Stimulated activated CD4-positive, alpha-beta T cell treated with anti-CD3 and anti-CD28 coated beads, Interleukin-1b, Interleukin-23, amount 100 ng/mL, for 1 hour (primary cell): ENCODE measurements around the gene NEUROD4.

ENCODE experiments used
- DNase-seq, 2 donors: peaks; one replicate each; pipeline ENCODE4 v3.0.0-alpha.2; 2020; ENCODE audit warnings: low read depth in 2 of 2

The NEUROD4 gene

DNA sequence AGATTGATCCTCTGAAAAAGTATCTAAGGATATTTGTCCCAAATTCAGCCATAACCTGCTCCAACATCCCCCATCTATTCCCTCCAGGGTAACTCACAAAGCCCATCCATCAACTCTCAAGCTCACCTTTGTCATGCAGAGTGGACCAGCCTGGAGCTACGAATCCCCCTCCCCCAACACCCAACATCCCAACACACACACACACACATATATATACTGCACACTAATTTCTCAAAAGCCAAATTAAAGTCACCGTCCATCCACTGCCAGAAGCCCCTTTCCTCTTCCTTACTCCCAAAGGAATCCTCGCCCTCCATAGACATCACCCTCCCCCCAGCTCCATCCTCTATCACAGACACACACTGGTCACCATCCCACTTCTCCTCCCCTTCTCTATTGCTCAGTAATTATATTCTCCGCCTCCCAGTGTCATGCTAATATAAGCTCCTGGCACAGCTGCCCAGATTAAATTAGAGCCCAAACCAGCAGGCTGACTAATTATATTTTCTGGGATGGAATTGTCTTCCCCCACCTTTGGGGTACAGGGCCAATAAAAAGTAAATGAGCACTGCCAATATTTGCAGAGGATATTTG is 21.7 kb upstream of the NEUROD4 start:
- DNase-seq: no peak

DNA sequence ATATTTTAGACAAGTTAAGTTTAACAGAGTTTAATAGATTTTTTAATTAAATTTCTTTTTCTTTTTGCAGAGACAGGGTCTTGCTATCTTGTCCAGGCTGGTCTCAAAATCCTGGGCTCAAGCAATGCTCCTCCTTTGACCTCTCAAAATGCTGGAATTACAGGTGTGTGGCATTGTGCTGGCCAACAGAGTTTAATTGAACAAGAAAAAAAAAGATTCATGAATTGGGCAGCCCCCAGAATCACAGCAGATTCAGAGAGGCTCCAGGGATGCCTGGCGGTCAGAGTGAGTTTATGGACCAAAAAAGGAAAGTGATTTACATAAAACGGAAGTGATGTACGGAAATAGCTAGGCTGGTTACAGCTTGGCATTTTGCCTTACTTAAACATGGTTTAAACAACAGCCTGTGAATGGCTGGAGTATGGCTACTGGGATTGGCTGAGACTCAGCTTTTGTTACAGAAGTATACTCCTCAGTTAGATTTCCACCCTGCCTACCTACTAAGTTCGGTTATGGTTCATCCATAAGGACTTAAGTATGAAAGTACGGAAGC is 20.7 kb upstream of the NEUROD4 start:
- no peak for DNase-seq

DNA sequence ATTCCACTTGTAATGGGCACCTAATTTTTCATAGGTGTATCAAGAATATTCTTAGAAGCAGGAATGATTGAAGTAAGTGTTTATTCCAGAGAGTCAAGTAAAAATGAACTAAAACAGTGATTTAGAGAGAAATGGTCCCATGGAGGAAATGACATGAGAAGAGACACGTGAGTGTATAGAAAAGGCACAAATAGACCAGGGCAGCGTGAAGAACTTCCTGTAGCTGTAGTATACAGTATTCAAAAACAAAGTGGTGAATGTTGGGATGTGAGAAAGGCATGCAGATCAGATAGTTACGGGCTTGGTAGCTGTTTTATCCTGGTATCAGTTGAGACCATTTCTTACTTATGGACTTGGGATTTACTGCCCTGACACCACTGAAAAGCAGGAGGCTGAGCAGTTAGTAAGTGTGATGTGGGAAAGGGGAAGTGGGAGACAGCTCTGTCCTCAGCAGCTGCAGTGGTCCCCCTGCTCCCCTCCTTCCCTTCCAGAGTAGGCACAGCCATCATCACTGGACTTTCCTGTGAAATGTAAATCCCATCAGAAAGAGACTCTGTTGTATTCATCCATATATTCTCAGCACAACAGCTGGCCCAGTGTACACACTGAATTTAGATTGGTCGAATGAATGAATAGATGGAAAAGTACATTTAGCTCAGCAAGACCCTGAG is 18.4 kb upstream of the NEUROD4 start:
- DNase-seq: no peak

- no peak for DNase-seq
These were observed 17.4 kb upstream of the NEUROD4 start for GRCh38 chr12:55002355-55002754.

GRCh38 chr12:55008944-55009585 is 10.7 kb upstream of the NEUROD4 start:
- DNase-seq: no peak

- no peak for DNase-seq
These were observed 2.3 kb upstream of the NEUROD4 start for GRCh38 chr12:55017416-55017925.

DNA sequence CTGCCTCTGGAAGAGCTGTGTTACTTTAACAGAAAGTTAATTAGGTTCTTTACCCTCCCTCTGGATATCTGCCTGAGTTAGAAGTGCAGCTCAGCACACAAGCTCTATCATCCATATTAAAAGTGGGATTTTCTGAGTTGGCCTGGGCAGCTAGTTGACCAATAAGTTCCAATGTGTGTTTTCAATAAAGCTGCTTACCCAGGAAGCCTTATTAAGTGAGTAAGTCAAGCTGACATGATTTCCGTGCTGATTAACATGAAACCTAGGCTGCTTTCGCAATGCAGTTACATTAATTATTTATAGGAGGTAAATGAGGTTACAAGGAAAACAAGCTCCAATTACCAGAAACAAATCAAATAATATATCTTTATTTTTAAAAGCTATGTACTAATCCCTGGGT is 4.8 kb downstream of the NEUROD4 start:
- DNase-seq: no peak

DNA sequence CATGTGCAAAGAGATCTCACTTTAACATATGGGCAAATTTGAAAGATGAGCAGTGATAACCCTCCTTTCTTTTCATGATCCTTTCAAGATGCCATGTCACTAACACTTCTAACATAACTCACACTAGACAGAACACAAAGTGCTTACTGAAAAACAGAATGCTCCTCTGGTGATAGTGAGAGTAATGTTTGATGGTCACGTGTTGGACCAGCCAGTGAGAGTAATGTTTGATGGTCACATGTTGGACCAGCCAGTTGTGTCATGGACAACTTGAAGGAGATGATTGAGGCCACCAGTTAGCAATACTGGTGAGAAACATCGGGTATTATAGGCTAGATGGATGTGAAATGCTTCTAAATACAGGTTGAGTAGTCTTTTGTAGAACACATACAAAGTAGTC is 5.7 kb downstream of the NEUROD4 start:
- no peak for DNase-seq

- DNase-seq: no peak
These were observed 14.4 kb downstream of the NEUROD4 start for GRCh38 chr12:55034218-55034617.

DNA sequence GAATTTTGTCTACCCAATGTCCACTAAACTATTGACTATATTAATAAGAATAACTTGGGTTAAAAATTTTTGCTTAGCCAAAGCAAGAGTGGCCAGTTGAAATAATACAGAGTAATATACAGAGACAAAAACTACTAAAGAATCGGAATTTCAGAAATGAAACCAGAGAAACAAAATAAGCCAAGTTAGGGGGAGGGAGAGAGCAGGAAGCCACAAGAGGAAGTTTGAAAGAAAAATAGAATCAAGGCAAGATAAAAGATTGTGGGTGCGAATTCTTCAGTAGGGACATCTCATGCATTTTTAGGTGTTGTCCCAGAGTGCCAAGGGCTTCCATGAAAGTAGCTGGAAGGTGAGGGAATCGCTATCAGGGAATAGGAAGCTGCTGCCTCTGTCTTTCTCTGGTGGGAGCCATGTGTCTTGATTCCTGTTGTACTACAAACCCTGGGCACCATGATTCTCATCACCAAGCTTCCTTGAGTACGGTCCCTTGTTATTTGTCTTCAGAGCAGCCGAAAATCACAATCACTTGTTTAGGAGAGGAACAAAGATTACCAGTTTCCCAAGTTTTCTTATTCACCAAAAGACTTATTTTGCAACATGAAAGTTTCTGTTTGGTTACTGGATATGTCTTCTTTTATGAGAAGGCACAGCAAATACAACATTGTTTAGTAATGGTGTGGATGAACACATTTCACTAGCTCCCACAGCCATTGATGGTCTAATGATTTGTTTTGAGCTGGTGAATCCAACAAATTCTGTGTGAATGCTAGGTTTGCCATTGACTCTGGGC is 16.7 kb downstream of the NEUROD4 start:
- DNase-seq: no peak

DNA sequence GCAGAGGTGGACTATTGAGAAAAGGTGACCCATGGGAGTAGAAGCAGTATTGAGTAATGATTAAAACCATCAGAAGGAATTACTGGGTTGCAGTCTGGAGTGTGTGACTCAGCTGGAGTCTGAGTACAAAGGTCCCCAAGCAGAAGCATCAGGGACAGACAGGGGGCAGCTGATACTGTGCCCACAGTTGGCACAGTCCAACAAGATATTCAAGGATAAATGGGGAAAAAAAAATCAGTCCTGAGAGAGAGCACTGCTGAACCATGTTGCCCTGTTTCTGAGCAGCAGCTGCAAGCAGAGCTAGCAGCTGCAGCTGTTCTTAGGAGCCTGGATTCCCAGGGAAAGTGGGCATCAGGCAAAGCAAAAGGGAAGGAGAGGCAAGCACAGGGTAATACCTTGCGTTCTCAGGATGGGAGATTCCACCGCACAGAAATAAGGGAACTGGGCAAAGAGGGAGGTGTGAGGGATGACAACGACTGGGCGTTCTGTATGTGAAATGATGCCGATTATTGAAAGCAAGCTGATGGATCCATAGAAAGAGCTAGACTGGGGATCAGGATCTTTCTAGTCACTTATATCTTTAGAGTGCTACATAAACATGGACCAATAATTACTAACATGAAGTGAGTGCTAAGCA is 17.7 kb downstream of the NEUROD4 start:
- DNase-seq: no peak

GRCh38 chr12:55039395-55040354 is 19.9 kb downstream of the NEUROD4 start:
- DNase-seq: no peak

GRCh38 chr12:55041345-55042055 is 21.7 kb downstream of the NEUROD4 start:
- no peak for DNase-seq

DNA sequence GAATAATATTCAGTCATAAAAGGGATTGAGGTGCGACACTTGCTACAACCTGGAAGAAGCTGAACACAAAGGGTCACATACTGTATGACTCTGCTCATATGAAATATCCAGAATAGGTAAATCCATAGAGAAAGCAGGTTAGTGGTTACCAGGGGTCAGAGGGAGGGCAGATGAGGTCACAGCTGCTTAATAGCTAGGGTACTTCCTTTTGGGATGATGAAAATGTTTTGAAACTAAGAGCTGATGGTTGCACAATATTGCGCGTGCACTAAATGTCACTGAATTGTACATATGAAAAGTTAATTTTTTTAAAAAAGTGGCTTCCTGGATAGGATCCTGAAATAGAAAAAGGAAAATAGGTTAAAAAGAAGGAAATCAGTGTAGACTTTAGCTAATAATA is 23.8 kb downstream of the NEUROD4 start:
- DNase-seq: no peak

DNA sequence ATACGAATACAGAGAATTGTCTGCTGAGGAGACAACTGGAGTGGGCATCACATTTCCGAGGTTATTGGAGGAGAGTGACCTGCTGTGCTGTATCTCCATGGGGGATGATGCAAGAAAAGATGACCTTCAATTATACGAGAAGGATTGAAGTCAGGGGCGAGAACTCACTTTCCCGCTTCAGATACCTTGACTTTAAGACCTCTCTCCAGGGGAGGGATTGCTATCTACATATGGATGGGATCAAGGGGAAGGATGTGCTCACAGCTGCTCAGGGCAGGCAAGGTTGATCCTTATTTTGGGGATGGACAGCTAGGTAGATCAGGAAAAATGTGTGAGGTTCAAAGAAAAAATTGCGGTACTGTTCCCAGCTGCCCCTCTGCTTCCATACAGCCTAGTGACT is 24.4 kb downstream of the NEUROD4 start:
- DNase-seq: no peak

GRCh38 chr12:55049676-55050075 is 29.9 kb downstream of the NEUROD4 start:
- DNase-seq: no peak

DNA sequence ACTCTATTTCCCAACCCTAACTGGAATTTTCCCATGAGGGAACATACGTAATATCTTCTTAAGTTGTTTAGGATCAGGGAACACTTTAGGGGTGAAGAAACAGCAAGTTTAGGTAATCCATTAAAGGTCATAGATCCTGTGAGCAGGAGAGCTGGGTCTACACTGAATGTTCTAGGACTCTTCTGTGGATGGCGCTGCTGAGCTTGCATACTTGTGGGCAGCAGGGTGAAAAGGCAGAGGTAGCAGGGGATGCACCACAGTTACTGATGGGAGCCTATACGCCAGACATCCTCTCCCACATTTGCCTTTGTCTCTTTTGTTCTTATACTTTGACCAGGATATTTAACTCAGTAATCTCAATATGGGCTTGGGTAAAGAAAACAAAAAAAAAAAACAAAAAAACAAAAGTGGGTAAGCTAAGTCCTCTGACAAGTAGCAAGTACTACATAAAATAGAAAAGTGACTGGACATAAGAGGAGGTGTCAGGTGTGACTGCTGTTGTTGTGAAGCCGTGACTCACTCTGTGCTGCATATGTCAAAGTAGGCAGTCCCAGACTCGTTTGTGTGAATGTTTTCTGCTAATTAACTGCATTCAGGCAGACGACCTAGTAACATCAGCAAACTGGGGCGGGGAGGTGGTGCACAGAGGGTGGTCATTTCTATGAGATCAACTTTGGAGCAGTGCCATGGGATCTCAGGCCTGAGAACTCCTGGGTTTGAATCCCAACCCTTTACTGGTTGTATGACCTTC is 31.6 kb downstream of the NEUROD4 start:
- no peak for DNase-seq

DNA sequence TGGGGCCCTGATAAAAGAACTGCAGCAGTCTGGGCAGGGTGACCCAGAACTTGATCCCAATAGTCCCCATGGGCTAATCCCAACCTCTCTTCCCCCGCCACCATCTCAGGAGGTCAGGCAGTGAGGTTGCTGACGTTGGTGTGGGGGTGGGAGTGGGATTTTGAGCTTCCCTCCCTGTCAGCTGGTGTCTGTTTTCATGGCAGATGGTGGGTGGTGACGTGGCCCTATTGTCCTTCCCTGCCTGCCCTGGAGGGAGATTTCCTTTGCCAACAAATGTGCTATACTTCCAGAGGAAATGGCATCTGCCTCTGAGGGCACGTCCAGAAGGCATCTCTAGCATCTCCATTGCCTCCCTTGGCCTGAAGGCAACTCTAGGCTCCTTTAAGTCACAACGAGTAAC is 37.7 kb downstream of the NEUROD4 start:
- no peak for DNase-seq

DNA sequence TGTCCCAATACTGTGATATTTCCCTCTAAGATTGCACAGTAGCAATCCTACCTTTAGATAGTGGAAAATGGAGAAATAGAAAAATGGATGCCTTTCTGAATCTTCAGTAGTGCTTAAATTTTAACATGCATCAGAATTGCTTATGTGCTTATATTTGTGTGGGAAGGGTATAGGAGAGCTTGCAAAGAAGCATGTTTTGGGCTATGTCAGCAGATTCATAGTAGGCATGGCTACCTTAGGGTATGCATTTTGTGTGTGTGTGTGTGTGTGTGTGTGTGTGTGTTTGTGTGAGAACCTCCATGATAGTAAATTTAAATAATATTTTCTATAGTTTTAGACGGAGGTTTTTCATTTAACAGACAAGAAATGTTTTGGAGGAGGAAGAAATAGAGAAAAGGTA is 38.3 kb downstream of the NEUROD4 start:
- no peak for DNase-seq
